ENCODE results near the gene OR5H15.

OR5H15 gene

DNA sequence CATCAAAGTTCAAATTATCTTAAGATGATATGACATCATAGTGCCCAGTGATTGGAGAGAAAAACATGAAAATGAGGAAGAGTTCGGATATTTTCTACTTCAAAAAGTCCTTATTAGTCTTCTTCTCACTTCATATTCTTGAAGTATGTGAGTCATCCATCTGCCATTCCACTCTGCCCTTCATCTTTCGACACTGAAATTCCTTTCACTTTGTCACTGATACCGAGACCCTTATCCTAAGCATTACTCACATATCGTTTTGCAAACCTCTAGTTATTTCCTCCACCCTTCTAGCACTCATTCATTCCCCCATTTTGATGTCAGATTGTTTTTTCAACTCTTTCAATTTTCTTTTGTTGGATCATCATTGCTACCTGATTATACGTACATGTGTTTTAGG lies 15.3 kb upstream of the OR5H15 start:
- TF ChIP-seq RARB (CRISPR knock-in tag; IDR thresholded peaks at IDR 0.05) (no peak), ISL1 (CRISPR knock-in tag; IDR thresholded peaks at IDR 0.05) (no peak), GLIS3 (CRISPR knock-in tag; IDR thresholded peaks at IDR 0.05) (no peak), ZNF565 (CRISPR knock-in tag; conservative IDR thresholded peaks at IDR 0.05; ENCODE audit: low read depth) (no peak), ARNTL (CRISPR knock-in tag; IDR thresholded peaks at IDR 0.05; ENCODE audit: borderline replicate concordance, low read depth) (no peak), ZFP3 (CRISPR knock-in tag; IDR thresholded peaks at IDR 0.05) (no peak), CSDC2 (CRISPR knock-in tag; IDR thresholded peaks at IDR 0.05) (no peak), SNAI2 (CRISPR knock-in tag; IDR thresholded peaks at IDR 0.05) (no peak), PPARA (CRISPR knock-in tag; IDR thresholded peaks at IDR 0.05; ENCODE audit: borderline replicate concordance) (no peak), ZNF70 (CRISPR knock-in tag; IDR thresholded peaks at IDR 0.05) (no peak), BACH2 (CRISPR knock-in tag; IDR thresholded peaks at IDR 0.05; ENCODE audit: borderline replicate concordance) (no peak), ZC3H10 (CRISPR knock-in tag; IDR thresholded peaks at IDR 0.05) (no peak), ZFP30 (CRISPR knock-in tag; IDR thresholded peaks at IDR 0.05) (no peak), OSR1 (CRISPR knock-in tag; IDR thresholded peaks at IDR 0.05) (no peak), TCF4 (CRISPR knock-in tag; IDR thresholded peaks at IDR 0.05; ENCODE audit: borderline replicate concordance) (no peak), ZNF8 (CRISPR knock-in tag; IDR thresholded peaks at IDR 0.05) (no peak)
- TF ChIP-seq, protein P1, sequence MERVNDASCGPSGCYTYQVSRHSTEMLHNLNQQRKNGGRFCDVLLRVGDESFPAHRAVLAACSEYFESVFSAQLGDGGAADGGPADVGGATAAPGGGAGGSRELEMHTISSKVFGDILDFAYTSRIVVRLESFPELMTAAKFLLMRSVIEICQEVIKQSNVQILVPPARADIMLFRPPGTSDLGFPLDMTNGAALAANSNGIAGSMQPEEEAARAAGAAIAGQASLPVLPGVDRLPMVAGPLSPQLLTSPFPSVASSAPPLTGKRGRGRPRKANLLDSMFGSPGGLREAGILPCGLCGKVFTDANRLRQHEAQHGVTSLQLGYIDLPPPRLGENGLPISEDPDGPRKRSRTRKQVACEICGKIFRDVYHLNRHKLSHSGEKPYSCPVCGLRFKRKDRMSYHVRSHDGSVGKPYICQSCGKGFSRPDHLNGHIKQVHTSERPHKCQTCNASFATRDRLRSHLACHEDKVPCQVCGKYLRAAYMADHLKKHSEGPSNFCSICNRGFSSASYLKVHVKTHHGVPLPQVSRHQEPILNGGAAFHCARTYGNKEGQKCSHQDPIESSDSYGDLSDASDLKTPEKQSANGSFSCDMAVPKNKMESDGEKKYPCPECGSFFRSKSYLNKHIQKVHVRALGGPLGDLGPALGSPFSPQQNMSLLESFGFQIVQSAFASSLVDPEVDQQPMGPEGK (CRISPR knock-in tag; IDR thresholded peaks at IDR 0.05; ENCODE audit: borderline replicate concordance) = no peak
- TF ChIP-seq, protein P2, sequence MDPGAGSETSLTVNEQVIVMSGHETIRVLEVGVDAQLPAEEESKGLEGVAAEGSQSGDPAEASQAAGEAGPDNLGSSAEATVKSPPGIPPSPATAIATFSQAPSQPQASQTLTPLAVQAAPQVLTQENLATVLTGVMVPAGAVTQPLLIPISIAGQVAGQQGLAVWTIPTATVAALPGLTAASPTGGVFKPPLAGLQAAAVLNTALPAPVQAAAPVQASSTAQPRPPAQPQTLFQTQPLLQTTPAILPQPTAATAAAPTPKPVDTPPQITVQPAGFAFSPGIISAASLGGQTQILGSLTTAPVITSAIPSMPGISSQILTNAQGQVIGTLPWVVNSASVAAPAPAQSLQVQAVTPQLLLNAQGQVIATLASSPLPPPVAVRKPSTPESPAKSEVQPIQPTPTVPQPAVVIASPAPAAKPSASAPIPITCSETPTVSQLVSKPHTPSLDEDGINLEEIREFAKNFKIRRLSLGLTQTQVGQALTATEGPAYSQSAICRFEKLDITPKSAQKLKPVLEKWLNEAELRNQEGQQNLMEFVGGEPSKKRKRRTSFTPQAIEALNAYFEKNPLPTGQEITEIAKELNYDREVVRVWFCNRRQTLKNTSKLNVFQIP (CRISPR knock-in tag; IDR thresholded peaks at IDR 0.05; ENCODE audit: borderline replicate concordance, low read depth) = no peak
- TF ChIP-seq, protein P3, sequence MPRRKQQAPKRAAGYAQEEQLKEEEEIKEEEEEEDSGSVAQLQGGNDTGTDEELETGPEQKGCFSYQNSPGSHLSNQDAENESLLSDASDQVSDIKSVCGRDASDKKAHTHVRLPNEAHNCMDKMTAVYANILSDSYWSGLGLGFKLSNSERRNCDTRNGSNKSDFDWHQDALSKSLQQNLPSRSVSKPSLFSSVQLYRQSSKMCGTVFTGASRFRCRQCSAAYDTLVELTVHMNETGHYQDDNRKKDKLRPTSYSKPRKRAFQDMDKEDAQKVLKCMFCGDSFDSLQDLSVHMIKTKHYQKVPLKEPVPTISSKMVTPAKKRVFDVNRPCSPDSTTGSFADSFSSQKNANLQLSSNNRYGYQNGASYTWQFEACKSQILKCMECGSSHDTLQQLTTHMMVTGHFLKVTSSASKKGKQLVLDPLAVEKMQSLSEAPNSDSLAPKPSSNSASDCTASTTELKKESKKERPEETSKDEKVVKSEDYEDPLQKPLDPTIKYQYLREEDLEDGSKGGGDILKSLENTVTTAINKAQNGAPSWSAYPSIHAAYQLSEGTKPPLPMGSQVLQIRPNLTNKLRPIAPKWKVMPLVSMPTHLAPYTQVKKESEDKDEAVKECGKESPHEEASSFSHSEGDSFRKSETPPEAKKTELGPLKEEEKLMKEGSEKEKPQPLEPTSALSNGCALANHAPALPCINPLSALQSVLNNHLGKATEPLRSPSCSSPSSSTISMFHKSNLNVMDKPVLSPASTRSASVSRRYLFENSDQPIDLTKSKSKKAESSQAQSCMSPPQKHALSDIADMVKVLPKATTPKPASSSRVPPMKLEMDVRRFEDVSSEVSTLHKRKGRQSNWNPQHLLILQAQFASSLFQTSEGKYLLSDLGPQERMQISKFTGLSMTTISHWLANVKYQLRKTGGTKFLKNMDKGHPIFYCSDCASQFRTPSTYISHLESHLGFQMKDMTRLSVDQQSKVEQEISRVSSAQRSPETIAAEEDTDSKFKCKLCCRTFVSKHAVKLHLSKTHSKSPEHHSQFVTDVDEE (CRISPR knock-in tag; IDR thresholded peaks at IDR 0.05) = no peak
- TF ChIP-seq, protein P4, sequence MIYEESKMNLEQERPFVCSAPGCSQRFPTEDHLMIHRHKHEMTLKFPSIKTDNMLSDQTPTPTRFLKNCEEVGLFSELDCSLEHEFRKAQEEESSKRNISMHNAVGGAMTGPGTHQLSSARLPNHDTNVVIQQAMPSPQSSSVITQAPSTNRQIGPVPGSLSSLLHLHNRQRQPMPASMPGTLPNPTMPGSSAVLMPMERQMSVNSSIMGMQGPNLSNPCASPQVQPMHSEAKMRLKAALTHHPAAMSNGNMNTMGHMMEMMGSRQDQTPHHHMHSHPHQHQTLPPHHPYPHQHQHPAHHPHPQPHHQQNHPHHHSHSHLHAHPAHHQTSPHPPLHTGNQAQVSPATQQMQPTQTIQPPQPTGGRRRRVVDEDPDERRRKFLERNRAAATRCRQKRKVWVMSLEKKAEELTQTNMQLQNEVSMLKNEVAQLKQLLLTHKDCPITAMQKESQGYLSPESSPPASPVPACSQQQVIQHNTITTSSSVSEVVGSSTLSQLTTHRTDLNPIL (CRISPR knock-in tag; IDR thresholded peaks at IDR 0.05; ENCODE audit: low read depth) = no peak
- ATAC-seq = no peak

GRCh38 chr3:98171071-98171470 lies 4.6 kb downstream of the OR5H15 start:
- TF ChIP-seq ISL1 (CRISPR knock-in tag; IDR thresholded peaks at IDR 0.05) = no peak
- no peak for TF ChIP-seq TOX (CRISPR knock-in tag; IDR thresholded peaks at IDR 0.05; ENCODE audit: borderline replicate concordance)
- no peak for TF ChIP-seq TCF4 (CRISPR knock-in tag; IDR thresholded peaks at IDR 0.05; ENCODE audit: borderline replicate concordance)
- no peak for TF ChIP-seq ZNF70 (CRISPR knock-in tag; IDR thresholded peaks at IDR 0.05)
- no peak for TF ChIP-seq PPARA (CRISPR knock-in tag; IDR thresholded peaks at IDR 0.05; ENCODE audit: borderline replicate concordance)
- TF ChIP-seq CSDC2 (CRISPR knock-in tag; IDR thresholded peaks at IDR 0.05) = no peak
- no peak for TF ChIP-seq ESRRG (CRISPR knock-in tag; IDR thresholded peaks at IDR 0.05)
- TF ChIP-seq RARB (CRISPR knock-in tag; IDR thresholded peaks at IDR 0.05) = no peak
- TF ChIP-seq, protein P5, sequence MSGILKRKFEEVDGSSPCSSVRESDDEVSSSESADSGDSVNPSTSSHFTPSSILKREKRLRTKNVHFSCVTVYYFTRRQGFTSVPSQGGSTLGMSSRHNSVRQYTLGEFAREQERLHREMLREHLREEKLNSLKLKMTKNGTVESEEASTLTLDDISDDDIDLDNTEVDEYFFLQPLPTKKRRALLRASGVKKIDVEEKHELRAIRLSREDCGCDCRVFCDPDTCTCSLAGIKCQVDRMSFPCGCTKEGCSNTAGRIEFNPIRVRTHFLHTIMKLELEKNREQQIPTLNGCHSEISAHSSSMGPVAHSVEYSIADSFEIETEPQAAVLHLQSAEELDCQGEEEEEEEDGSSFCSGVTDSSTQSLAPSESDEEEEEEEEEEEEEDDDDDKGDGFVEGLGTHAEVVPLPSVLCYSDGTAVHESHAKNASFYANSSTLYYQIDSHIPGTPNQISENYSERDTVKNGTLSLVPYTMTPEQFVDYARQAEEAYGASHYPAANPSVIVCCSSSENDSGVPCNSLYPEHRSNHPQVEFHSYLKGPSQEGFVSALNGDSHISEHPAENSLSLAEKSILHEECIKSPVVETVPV (CRISPR knock-in tag; IDR thresholded peaks at IDR 0.05) = no peak
- TF ChIP-seq ZNF8 (CRISPR knock-in tag; IDR thresholded peaks at IDR 0.05) = no peak
- no peak for TF ChIP-seq ARNTL (CRISPR knock-in tag; IDR thresholded peaks at IDR 0.05; ENCODE audit: borderline replicate concordance, low read depth)
- no peak for TF ChIP-seq ZNF565 (CRISPR knock-in tag; conservative IDR thresholded peaks at IDR 0.05; ENCODE audit: low read depth)
- no peak for TF ChIP-seq GLIS3 (CRISPR knock-in tag; IDR thresholded peaks at IDR 0.05)
- no peak for TF ChIP-seq ZFP30 (CRISPR knock-in tag; IDR thresholded peaks at IDR 0.05)
- no peak for TF ChIP-seq SNAI2 (CRISPR knock-in tag; IDR thresholded peaks at IDR 0.05)
- TF ChIP-seq, protein P3 (CRISPR knock-in tag; IDR thresholded peaks at IDR 0.05) = no peak
- TF ChIP-seq, protein P1 (CRISPR knock-in tag; IDR thresholded peaks at IDR 0.05; ENCODE audit: borderline replicate concordance) = no peak
- TF ChIP-seq ZFP3 (CRISPR knock-in tag; IDR thresholded peaks at IDR 0.05) = no peak
- no peak for ATAC-seq
